Endothelial cell of umbilical vein (primary cell): ENCODE data around the gene ARHGEF37.

Source experiments
- CTCF ChIP-seq, 2 donors: IDR thresholded peaks; 1 replicate in 1 of 2; 2 replicates in 1 of 2; pipeline ENCODE4 v1.5.1; 2011; ENCODE audit warnings: low read length in 2 of 2, mild to moderate bottlenecking in 2 of 2, moderate library complexity in 2 of 2, control low read depth in 1 of 2, inconsistent platforms in 1 of 2, low read depth in 1 of 2; ENCODE audit not compliant: insufficient read depth in 1 of 2; ENCODE audit errors: extremely low read depth in 1 of 2
- EZH2 ChIP-seq: IDR thresholded peaks from 2 replicates; pipeline ENCODE4 v1.6.1; 2012; ENCODE audit warnings: borderline replicate concordance, low read depth, mild to moderate bottlenecking, moderate library complexity, low read length, inconsistent platforms; ENCODE audit not compliant: severe bottlenecking
- FOS ChIP-seq: IDR thresholded peaks from 2 replicates; pipeline ENCODE4 v1.6.1; 2011; ENCODE audit warnings: mild to moderate bottlenecking, low read length, moderate library complexity, borderline replicate concordance; ENCODE audit not compliant: insufficient read depth
- GATA2 ChIP-seq: IDR thresholded peaks from 2 replicates; pipeline ENCODE4 v1.7.0; 2011; ENCODE audit warnings: low read depth, mild to moderate bottlenecking, moderate library complexity, mixed read lengths, low read length; ENCODE audit not compliant: insufficient read length, insufficient read depth
- JUN ChIP-seq: IDR thresholded peaks from 2 replicates; pipeline ENCODE4 v1.6.1; 2011; ENCODE audit warnings: borderline replicate concordance, low read depth; ENCODE audit not compliant: insufficient read length, insufficient read depth
- MAX ChIP-seq: IDR thresholded peaks from 2 replicates; pipeline ENCODE4 v1.6.1; 2011; ENCODE audit not compliant: insufficient read depth, insufficient read length
- MYC ChIP-seq: IDR thresholded peaks from one replicate; pipeline ENCODE4 v1.6.1; 2011; ENCODE audit warnings: mild to moderate bottlenecking, low read depth, low read length
- POLR2A ChIP-seq: IDR thresholded peaks from 2 replicates; pipeline ENCODE4 v1.6.1; 2012; ENCODE audit warnings: low read depth, mild to moderate bottlenecking, control low read depth, low read length
- POLR2AphosphoS5 ChIP-seq: IDR thresholded peaks from 2 replicates; pipeline ENCODE4 v1.6.1; 2012; ENCODE audit warnings: low read depth, mild to moderate bottlenecking, control low read depth, low read length, moderate library complexity; ENCODE audit not compliant: insufficient read depth

GRCh38 chr5:149549461-149550267 is 31.6 kb upstream of the ARHGEF37 start:
- TF ChIP-seq POLR2AphosphoS5 (no peak), CTCF (IDR thresholded peaks at IDR 0.05; ENCODE audit: extremely low read depth in 1 of 2, insufficient read depth in 1 of 2, low read depth in 1 of 2, low read length in 2 of 2) (no peak), POLR2A (no peak), EZH2 (no peak), MAX (no peak), JUN (no peak), MYC (no peak), GATA2 (no peak), FOS (peak; percentile 34)
